NT2/D1 (cell line): ENCODE results near the gene ACOT11.

Source experiments
- DNase-seq: peaks from one replicate; pipeline ENCODE4 v3.0.0-alpha.2; 2011; ENCODE audit warnings: low read depth, low spot score
- H3K27me3 ChIP-seq: 2 replicates; pipeline ENCODE4 v1.6.0; 2011; ENCODE audit warnings: mild to moderate bottlenecking; ENCODE audit not compliant: insufficient read length, insufficient read depth
- H3K36me3 ChIP-seq: 2 replicates; pipeline ENCODE4 v1.6.1; 2011; ENCODE audit warnings: mild to moderate bottlenecking, low read length, mixed read lengths; ENCODE audit not compliant: insufficient read depth, insufficient read length
- H3K4me1 ChIP-seq: 2 replicates; pipeline ENCODE4 v1.5.1; 2011; ENCODE audit not compliant: insufficient read depth, insufficient read length
- H3K4me3 ChIP-seq: 2 replicates; pipeline ENCODE4 v1.5.1; 2011; ENCODE audit warnings: low read depth; ENCODE audit not compliant: insufficient read length
- H3K9ac ChIP-seq: 2 replicates; pipeline ENCODE4 v1.6.0; 2011; ENCODE audit warnings: low read depth; ENCODE audit not compliant: insufficient read length
- H3K9me3 ChIP-seq: 2 replicates; pipeline ENCODE4 v1.5.1; 2011; ENCODE audit warnings: mild to moderate bottlenecking, low read length; ENCODE audit not compliant: insufficient read depth
- SUZ12 ChIP-seq: IDR thresholded peaks from 2 replicates; pipeline ENCODE4 v1.6.1; 2011; ENCODE audit not compliant: insufficient read length, insufficient read depth; ENCODE audit errors: extremely low read depth
- YY1 ChIP-seq: IDR thresholded peaks from 2 replicates; pipeline ENCODE4 v1.6.1; 2011; ENCODE audit not compliant: insufficient read length, insufficient read depth
- ZNF274 ChIP-seq: IDR thresholded peaks from 2 replicates; pipeline ENCODE4 v1.6.1; 2011; ENCODE audit warnings: mild to moderate bottlenecking, low read depth, low read length

The ACOT11 gene

GRCh38 chr1:54540582-54541295, 7.3 kb upstream of the ACOT11 start:
- no peak overlapping the region for H3K9ac ChIP-seq
- H3K4me1 ChIP-seq = peaks cover 15% of the 10 kb centered on the region
- peaks cover 5% of the 10 kb centered on the region for H3K27me3 ChIP-seq
- no peak overlapping the region for H3K4me3 ChIP-seq
- H3K36me3 ChIP-seq = no peaks in the 10 kb centered on the region
- no peaks in the 10 kb centered on the region for H3K9me3 ChIP-seq
- TF ChIP-seq SUZ12 (no peak), ZNF274 (no peak), YY1 (no peak)
- no peak for DNase-seq

- H3K4me1 ChIP-seq = peaks cover 15% of the 10 kb centered on the region
- peak overlapping the region; percentile 83 for H3K9ac ChIP-seq
- H3K27me3 ChIP-seq = no peaks in the 10 kb centered on the region
- peak overlapping the region; percentile 64 for H3K4me3 ChIP-seq
- H3K9me3 ChIP-seq = no peaks in the 10 kb centered on the region
- no peaks in the 10 kb centered on the region for H3K36me3 ChIP-seq
- DNase-seq = peak; percentile 88
- no peak for TF ChIP-seq YY1
- no peak for TF ChIP-seq SUZ12
- no peak for TF ChIP-seq ZNF274
Observed at GRCh38 chr1:54542120-54542961, 5.7 kb upstream of the ACOT11 start.

GRCh38 chr1:54542962-54543539, 5.0 kb upstream of the ACOT11 start:
- DNase-seq = no peak
- peaks cover 22% of the 10 kb centered on the region for H3K4me1 ChIP-seq
- H3K4me3 ChIP-seq = peak overlapping the region; percentile 64
- H3K9ac ChIP-seq = peak overlapping the region; percentile 83
- no peak for TF ChIP-seq ZNF274
- no peak for TF ChIP-seq YY1
- no peak for TF ChIP-seq SUZ12
- H3K36me3 ChIP-seq = no peaks in the 10 kb centered on the region
- no peaks in the 10 kb centered on the region for H3K27me3 ChIP-seq
- no peaks in the 10 kb centered on the region for H3K9me3 ChIP-seq

- H3K36me3 ChIP-seq = no peaks in the 10 kb centered on the region
- no peak for DNase-seq
- no peak overlapping the region for H3K4me3 ChIP-seq
- no peaks in the 10 kb centered on the region for H3K27me3 ChIP-seq
- peaks cover 23% of the 10 kb centered on the region for H3K4me1 ChIP-seq
- TF ChIP-seq SUZ12 (no peak), YY1 (no peak), ZNF274 (no peak)
- H3K9ac ChIP-seq = peak overlapping the region; percentile 83
- no peaks in the 10 kb centered on the region for H3K9me3 ChIP-seq
Observed at GRCh38 chr1:54543729-54544496, 4.1 kb upstream of the ACOT11 start.

- Histone ChIP-seq H3K4me1 (peaks cover 28% of the 10 kb centered on the region), H3K27me3 (no peaks in the 10 kb centered on the region), H3K9ac (no peak overlapping the region), H3K9me3 (no peaks in the 10 kb centered on the region), H3K4me3 (no peak overlapping the region), H3K36me3 (no peaks in the 10 kb centered on the region)
- TF ChIP-seq SUZ12 (no peak), ZNF274 (no peak), YY1 (no peak)
- DNase-seq = no peak
Observed at GRCh38 chr1:54545916-54546635, 2.0 kb upstream of the ACOT11 start.

- TF ChIP-seq SUZ12 (no peak), ZNF274 (no peak), YY1 (no peak)
- Histone ChIP-seq H3K4me3 (no peak overlapping the region), H3K36me3 (no peaks in the 10 kb centered on the region), H3K9me3 (no peaks in the 10 kb centered on the region), H3K9ac (no peak overlapping the region), H3K27me3 (no peaks in the 10 kb centered on the region), H3K4me1 (peaks cover 28% of the 10 kb centered on the region)
- no peak for DNase-seq
Observed at GRCh38 chr1:54546651-54547401, 1.2 kb upstream of the ACOT11 start.
